ENCODE measurements around the gene EFL1. TPM values are rescaled to one million over a fixed set of nuclear protein-coding genes. Genes with fewer than 3 reads are reported as not detected.

EFL1 gene
- polyA plus RNA-seq, 2 of the 4 experiments (the other 2 are of a cell fraction) = 21.2 to 42.3 TPM

GRCh38 chr15:82146576-82146975 lies 116.0 kb downstream of the EFL1 start:
- 77% methylated on average over 3 of the region's 3 CpGs for WGBS (ENCODE audit: missing lambda C conversion rate)
- Histone ChIP-seq H3K27ac (peak overlapping the region in 1 of 2 experiments; percentile 5; a peak in 1 of 6 replicates), H3K4me2 (peak overlapping the region; percentile 17), H3K4me3 (no peak overlapping the region), H3K4me1 (peaks cover 16% of the 10 kb centered on the region), H3K9me3 (no peaks in the 10 kb centered on the region)
- FAIRE-seq (no peak), DNase-seq (ENCODE audit: low read depth in 1 of 2, low spot score in 1 of 2) (no peak), ATAC-seq (peak; percentile 30 to 52; a peak in 5 of 6 replicates)
- POLR2A ChIA-PET = no interaction called here
- CTCF ChIA-PET = interaction anchor here (1.3 to 33.1 kb wide), 2 partner anchors 12 to 40 kb away, joined by 3 to 570 read pairs; no protein-coding TSS in a partner anchor
- TF ChIP-seq FOSL2 (IDR thresholded peaks at IDR 0.05) = no peak
- TF ChIP-seq FOSL2 (CRISPR knock-in tag; IDR thresholded peaks at IDR 0.05) = no peak
- no peak for TF ChIP-seq RNF2 (IDR thresholded peaks at IDR 0.05; ENCODE audit: borderline replicate concordance, low read depth)
- TF ChIP-seq EP300 (IDR thresholded peaks at IDR 0.05) = no peak
- TF ChIP-seq, protein P1, sequence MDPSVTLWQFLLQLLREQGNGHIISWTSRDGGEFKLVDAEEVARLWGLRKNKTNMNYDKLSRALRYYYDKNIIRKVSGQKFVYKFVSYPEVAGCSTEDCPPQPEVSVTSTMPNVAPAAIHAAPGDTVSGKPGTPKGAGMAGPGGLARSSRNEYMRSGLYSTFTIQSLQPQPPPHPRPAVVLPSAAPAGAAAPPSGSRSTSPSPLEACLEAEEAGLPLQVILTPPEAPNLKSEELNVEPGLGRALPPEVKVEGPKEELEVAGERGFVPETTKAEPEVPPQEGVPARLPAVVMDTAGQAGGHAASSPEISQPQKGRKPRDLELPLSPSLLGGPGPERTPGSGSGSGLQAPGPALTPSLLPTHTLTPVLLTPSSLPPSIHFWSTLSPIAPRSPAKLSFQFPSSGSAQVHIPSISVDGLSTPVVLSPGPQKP (IDR thresholded peaks at IDR 0.05; ENCODE audit: low read depth, low read length) = no peak

GRCh38 chr15:82143390-82144385 lies 118.8 kb downstream of the EFL1 start:
- ATAC-seq = no peak
- no peak for DNase-seq (ENCODE audit: low read depth in 1 of 2, low spot score in 1 of 2)
- H3K4me2 ChIP-seq = no peak overlapping the region
- peaks cover 19% of the 10 kb centered on the region for H3K4me1 ChIP-seq
- no peak overlapping the region for H3K27ac ChIP-seq
- 91% methylated on average over 9 of the region's 9 CpGs for WGBS (ENCODE audit: missing lambda C conversion rate)
- no peaks in the 10 kb centered on the region for H3K9me3 ChIP-seq
- ChIA-PET POLR2A (no interaction called here), CTCF (interaction anchor here (0.8 to 33.1 kb wide), 8 partner anchors 8 to 734 kb away, joined by 3 to 570 read pairs (median 4); partner anchors contain the start of gene MEX3B)
- FAIRE-seq = no peak
- H3K4me3 ChIP-seq = no peak overlapping the region
- no peak for TF ChIP-seq GATA3 (IDR thresholded peaks at IDR 0.05; ENCODE audit: borderline replicate concordance)
- TF ChIP-seq, protein P1 (IDR thresholded peaks at IDR 0.05; ENCODE audit: low read depth, low read length) = no peak
- no peak for TF ChIP-seq CBX8 (IDR thresholded peaks at IDR 0.05)
- no peak for TF ChIP-seq ZSCAN20 (CRISPR knock-in tag; IDR thresholded peaks at IDR 0.05)
- no peak for TF ChIP-seq POLR2A (IDR thresholded peaks at IDR 0.05; ENCODE audit: low read length)
- TF ChIP-seq EHMT2 (IDR thresholded peaks at IDR 0.05; ENCODE audit: low read depth) = no peak
- no peak for TF ChIP-seq MAFK (IDR thresholded peaks at IDR 0.05; ENCODE audit: partially characterized antibody)
- TF ChIP-seq ESRRA (IDR thresholded peaks at IDR 0.05; ENCODE audit: borderline replicate concordance, low read length) = no peak
- TF ChIP-seq HDAC2 (IDR thresholded peaks at IDR 0.05) = no peak
- no peak for TF ChIP-seq ZFP36 (IDR thresholded peaks at IDR 0.05; ENCODE audit: borderline replicate concordance, partially characterized antibody)
- no peak for TF ChIP-seq KDM1A (IDR thresholded peaks at IDR 0.05; ENCODE audit: low read depth)
- TF ChIP-seq, protein P2, sequence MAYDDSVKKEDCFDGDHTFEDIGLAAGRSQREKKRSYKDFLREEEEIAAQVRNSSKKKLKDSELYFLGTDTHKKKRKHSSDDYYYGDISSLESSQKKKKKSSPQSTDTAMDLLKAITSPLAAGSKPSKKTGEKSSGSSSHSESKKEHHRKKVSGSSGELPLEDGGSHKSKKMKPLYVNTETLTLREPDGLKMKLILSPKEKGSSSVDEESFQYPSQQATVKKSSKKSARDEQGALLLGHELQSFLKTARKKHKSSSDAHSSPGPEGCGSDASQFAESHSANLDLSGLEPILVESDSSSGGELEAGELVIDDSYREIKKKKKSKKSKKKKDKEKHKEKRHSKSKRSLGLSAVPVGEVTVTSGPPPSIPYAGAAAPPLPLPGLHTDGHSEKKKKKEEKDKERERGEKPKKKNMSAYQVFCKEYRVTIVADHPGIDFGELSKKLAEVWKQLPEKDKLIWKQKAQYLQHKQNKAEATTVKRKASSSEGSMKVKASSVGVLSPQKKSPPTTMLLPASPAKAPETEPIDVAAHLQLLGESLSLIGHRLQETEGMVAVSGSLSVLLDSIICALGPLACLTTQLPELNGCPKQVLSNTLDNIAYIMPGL (CRISPR knock-in tag; IDR thresholded peaks at IDR 0.05; ENCODE audit: borderline replicate concordance) = no peak
- no peak for TF ChIP-seq NFE2L2 (conservative IDR thresholded peaks at IDR 0.05; ENCODE audit: low read length)
- TF ChIP-seq ZNF302 (CRISPR knock-in tag; IDR thresholded peaks at IDR 0.05) = no peak
- TF ChIP-seq TP53 (CRISPR knock-in tag; IDR thresholded peaks at IDR 0.05) = no peak
- TF ChIP-seq PBX3 (IDR thresholded peaks at IDR 0.05) = no peak
- TF ChIP-seq EHF (CRISPR knock-in tag; IDR thresholded peaks at IDR 0.05) = no peak
- no peak for TF ChIP-seq HOXA7 (CRISPR knock-in tag; IDR thresholded peaks at IDR 0.05)
- no peak for TF ChIP-seq ZC3H11A (IDR thresholded peaks at IDR 0.05)
- TF ChIP-seq, protein P3, sequence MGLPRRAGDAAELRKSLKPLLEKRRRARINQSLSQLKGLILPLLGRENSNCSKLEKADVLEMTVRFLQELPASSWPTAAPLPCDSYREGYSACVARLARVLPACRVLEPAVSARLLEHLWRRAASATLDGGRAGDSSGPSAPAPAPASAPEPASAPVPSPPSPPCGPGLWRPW (IDR thresholded peaks at IDR 0.05) = no peak
